HepG2 (cell line): ENCODE data around the gene MCMBP. TPM values are rescaled to one million over a fixed set of nuclear protein-coding genes. Genes with fewer than 3 reads are reported as not detected.

Source experiments
- BCL6 ChIP-seq: IDR thresholded peaks from 2 replicates; pipeline ENCODE4 v1.6.1; 2016; ENCODE audit warnings: missing genetic modification reagents, missing compliant biosample characterization
- HNRNPUL1 ChIP-seq: fragments of 200-400 bp; formaldehyde crosslinking; IDR thresholded peaks from 2 replicates; pipeline ENCODE4 v1.6.1; 2017; ENCODE audit warnings: low read depth, mild to moderate bottlenecking, low read length, moderate library complexity
- POGK ChIP-seq: sonication (generic); formaldehyde crosslinking; conservative IDR thresholded peaks from 2 replicates; pipeline ENCODE4 v1.8.0; 2022; ENCODE audit warnings: mild to moderate bottlenecking, moderate library complexity, missing genetic modification reagents
- RBFOX2 ChIP-seq: fragments of 200-400 bp; formaldehyde crosslinking; IDR thresholded peaks from 2 replicates; pipeline ENCODE4 v1.6.1; 2017; ENCODE audit warnings: low read depth, mild to moderate bottlenecking, low read length
- SP5 ChIP-seq: IDR thresholded peaks from 2 replicates; pipeline ENCODE4 v1.6.1; 2016; ENCODE audit warnings: low read depth, borderline replicate concordance
- ZBTB2 ChIP-seq: sonication (generic); formaldehyde crosslinking; IDR thresholded peaks from 2 replicates; pipeline ENCODE4 v1.8.0; 2022; ENCODE audit warnings: low read depth, missing genetic modification reagents
- ZBTB26 ChIP-seq: IDR thresholded peaks from 2 replicates; pipeline ENCODE4 v1.6.1; 2016; ENCODE audit warnings: missing compliant biosample characterization, missing genetic modification reagents, borderline replicate concordance
- ZBTB4 ChIP-seq: sonication (generic); formaldehyde crosslinking; IDR thresholded peaks from 2 replicates; pipeline ENCODE4 v1.4.0; 2020; ENCODE audit warnings: missing genetic modification reagents, mild to moderate bottlenecking, borderline replicate concordance
- ZNF781 ChIP-seq: sonication (generic); formaldehyde crosslinking; IDR thresholded peaks from 2 replicates; pipeline ENCODE4 v1.5.1; 2020; ENCODE audit warnings: borderline replicate concordance, mild to moderate bottlenecking, missing genetic modification reagents; ENCODE audit errors: not compliant biosample characterization
- polyA plus RNA-seq, 8 experiments: library from polyadenylated mRNA; depleted of rRNA in 3 of 8; stranded (reverse) in 7 of 8; unstranded in 1 of 8; fragments of >200 nt; fragmentation: Illumina TruSeq in 4 of 8; extraction: Trizol in 4 of 8; gene quantifications; 2 replicates each; pipeline versions ENCODE4 v1.2.1 to v1.2.3, GENCODE V29; 2011 to 2016; ENCODE audit warnings: low read depth in 4 of 8, missing spikeins in 1 of 8, mixed read lengths in 1 of 8; ENCODE audit not compliant: insufficient read depth in 1 of 8
- total RNA-seq, 5 experiments: library from RNA; depleted of rRNA; stranded (reverse); fragments of >200 nt; fragmentation: Illumina TruSeq; extraction: Trizol; gene quantifications; 2 replicates each; pipeline ENCODE4 v1.2.3, GENCODE V29; 2016; ENCODE audit warnings: low read depth in 1 of 5
- TF ChIP-seq, protein P1 (sequence below): sonication (generic); formaldehyde crosslinking; IDR thresholded peaks from 2 replicates; pipeline ENCODE4 v1.8.1; 2023; ENCODE audit warnings: mild to moderate bottlenecking, moderate library complexity, missing genetic modification reagents
- TF ChIP-seq, protein P2 (sequence below): IDR thresholded peaks from 2 replicates; pipeline ENCODE4 v1.6.1; 2012; ENCODE audit warnings: low read length, improper control_type of control experiment
- TF ChIP-seq, protein P3 (sequence below): sonication (generic); IDR thresholded peaks from 2 replicates; pipeline ENCODE4 v1.6.1; 2016; ENCODE audit warnings: low read depth, borderline replicate concordance

The MCMBP gene
- total and polyA plus RNA-seq, 2 of the 13 experiments (the other 11 are each of a cell fraction or from before 2014, with no cell fraction given): 35.7 to 62.4 TPM

GRCh38 chr10:119892188-119893065 lies 19.8 kb upstream of the MCMBP start, which contains the start of gene SEC23IP (continued):
- TF ChIP-seq ZBTB2: peak; percentile 89
- TF ChIP-seq, protein P1, sequence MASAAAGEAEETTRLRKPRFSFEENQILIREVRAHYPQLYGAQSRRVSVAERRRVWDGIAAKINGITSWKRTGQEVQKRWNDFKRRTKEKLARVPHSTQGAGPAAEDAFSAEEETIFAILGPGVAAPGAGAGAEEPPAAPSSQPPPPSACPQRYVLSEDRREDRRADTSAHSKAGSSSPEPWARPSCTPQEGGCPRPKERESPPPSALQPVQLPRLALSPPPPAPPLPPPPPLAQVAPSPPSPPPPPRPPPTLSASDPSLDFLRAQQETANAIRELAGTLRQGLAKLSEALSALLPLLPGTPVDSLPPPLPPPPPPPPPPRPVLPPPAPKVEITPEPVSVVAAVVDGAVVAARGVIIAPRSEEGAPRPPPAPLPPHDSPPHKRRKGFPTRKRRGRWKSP (CRISPR knock-in tag): peak; percentile 90
- no peak; the same call in 1 of the 2 replicates for TF ChIP-seq ZBTB4 (CRISPR knock-in tag)
- no peak for TF ChIP-seq HNRNPUL1
- TF ChIP-seq, protein P2, sequence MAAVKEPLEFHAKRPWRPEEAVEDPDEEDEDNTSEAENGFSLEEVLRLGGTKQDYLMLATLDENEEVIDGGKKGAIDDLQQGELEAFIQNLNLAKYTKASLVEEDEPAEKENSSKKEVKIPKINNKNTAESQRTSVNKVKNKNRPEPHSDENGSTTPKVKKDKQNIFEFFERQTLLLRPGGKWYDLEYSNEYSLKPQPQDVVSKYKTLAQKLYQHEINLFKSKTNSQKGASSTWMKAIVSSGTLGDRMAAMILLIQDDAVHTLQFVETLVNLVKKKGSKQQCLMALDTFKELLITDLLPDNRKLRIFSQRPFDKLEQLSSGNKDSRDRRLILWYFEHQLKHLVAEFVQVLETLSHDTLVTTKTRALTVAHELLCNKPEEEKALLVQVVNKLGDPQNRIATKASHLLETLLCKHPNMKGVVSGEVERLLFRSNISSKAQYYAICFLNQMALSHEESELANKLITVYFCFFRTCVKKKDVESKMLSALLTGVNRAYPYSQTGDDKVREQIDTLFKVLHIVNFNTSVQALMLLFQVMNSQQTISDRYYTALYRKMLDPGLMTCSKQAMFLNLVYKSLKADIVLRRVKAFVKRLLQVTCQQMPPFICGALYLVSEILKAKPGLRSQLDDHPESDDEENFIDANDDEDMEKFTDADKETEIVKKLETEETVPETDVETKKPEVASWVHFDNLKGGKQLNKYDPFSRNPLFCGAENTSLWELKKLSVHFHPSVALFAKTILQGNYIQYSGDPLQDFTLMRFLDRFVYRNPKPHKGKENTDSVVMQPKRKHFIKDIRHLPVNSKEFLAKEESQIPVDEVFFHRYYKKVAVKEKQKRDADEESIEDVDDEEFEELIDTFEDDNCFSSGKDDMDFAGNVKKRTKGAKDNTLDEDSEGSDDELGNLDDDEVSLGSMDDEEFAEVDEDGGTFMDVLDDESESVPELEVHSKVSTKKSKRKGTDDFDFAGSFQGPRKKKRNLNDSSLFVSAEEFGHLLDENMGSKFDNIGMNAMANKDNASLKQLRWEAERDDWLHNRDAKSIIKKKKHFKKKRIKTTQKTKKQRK: no peak
- peak; percentile 86 for TF ChIP-seq RBFOX2
- peak; percentile 78 for TF ChIP-seq SP5
- TF ChIP-seq ZBTB26: peak; percentile 91
- peak; percentile 70; the same call in 1 of the 2 replicates for TF ChIP-seq BCL6 (CRISPR knock-in tag)
- TF ChIP-seq POGK: peak; percentile 65; the same call in 1 of the 2 replicates
- TF ChIP-seq, protein P3, sequence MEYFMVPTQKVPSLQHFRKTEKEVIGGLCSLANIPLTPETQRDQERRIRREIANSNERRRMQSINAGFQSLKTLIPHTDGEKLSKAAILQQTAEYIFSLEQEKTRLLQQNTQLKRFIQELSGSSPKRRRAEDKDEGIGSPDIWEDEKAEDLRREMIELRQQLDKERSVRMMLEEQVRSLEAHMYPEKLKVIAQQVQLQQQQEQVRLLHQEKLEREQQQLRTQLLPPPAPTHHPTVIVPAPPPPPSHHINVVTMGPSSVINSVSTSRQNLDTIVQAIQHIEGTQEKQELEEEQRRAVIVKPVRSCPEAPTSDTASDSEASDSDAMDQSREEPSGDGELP: peak; percentile 16; the same call in 1 of the 2 replicates
- TF ChIP-seq ZNF781 (CRISPR knock-in tag): peak; percentile 93
